ENCODE measurements around the gene ZC3H7B.

DNA sequence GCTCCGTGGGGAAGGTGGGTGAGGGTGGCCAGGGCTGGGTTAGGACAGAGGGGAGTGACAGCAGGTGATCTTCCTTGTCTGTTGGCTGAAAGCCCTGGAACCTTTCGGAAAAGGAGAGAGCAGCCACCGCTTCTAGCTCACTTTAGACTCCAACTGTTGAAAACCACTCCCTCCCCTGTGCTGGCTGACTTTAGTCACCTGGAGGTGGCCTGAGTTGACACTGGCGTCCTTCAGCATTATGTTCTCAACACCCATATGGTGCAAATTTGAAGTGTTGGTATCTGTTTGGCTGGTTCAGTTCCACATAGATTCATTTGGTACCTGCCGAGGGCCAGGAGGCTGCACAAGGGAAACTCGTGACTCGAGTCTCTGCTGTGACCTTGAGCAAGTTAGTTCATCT, 28.8 kb downstream of the ZC3H7B start:
- no peak for TF ChIP-seq EZH2 (IDR thresholded peaks at IDR 0.05; ENCODE audit: insufficient read depth, low read length)
- TF ChIP-seq, protein P1, sequence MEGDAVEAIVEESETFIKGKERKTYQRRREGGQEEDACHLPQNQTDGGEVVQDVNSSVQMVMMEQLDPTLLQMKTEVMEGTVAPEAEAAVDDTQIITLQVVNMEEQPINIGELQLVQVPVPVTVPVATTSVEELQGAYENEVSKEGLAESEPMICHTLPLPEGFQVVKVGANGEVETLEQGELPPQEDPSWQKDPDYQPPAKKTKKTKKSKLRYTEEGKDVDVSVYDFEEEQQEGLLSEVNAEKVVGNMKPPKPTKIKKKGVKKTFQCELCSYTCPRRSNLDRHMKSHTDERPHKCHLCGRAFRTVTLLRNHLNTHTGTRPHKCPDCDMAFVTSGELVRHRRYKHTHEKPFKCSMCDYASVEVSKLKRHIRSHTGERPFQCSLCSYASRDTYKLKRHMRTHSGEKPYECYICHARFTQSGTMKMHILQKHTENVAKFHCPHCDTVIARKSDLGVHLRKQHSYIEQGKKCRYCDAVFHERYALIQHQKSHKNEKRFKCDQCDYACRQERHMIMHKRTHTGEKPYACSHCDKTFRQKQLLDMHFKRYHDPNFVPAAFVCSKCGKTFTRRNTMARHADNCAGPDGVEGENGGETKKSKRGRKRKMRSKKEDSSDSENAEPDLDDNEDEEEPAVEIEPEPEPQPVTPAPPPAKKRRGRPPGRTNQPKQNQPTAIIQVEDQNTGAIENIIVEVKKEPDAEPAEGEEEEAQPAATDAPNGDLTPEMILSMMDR (IDR thresholded peaks at IDR 0.05; ENCODE audit: insufficient read depth, low read depth, low read length), result no peak
